ENCODE measurements around the gene NPAS3.

GRCh38 chr14:33521192-33521591 lies 582.5 kb downstream of the NPAS3 start:
- TF ChIP-seq CTCF (IDR thresholded peaks at IDR 0.05; ENCODE audit: low read depth, low read length): no peak
- no peak for TF ChIP-seq EZH2phosphoT487 (IDR thresholded peaks at IDR 0.05; ENCODE audit: low read depth)

Data from OCI-LY3 (cell line).